Lower leg skin (tissue), 3 donors: ENCODE results near the gene VWA2.

Experiments
- POLR2A ChIP-seq, 2 donors: fragments of 450-650 bp; IDR thresholded peaks; one replicate each; pipeline ENCODE4 v1.6.1; 2016 to 2017; ENCODE audit warnings: antibody characterized with exemption in 2 of 2, mild to moderate bottlenecking in 1 of 2, moderate library complexity in 1 of 2
- TF ChIP-seq, protein P1 (sequence below), 3 donors: fragments of 450-650 bp; IDR thresholded peaks; one replicate each; pipeline ENCODE4 v1.5.1; 2016; ENCODE audit warnings: antibody characterized with exemption in 3 of 3, mild to moderate bottlenecking in 3 of 3, moderate library complexity in 2 of 3

DNA sequence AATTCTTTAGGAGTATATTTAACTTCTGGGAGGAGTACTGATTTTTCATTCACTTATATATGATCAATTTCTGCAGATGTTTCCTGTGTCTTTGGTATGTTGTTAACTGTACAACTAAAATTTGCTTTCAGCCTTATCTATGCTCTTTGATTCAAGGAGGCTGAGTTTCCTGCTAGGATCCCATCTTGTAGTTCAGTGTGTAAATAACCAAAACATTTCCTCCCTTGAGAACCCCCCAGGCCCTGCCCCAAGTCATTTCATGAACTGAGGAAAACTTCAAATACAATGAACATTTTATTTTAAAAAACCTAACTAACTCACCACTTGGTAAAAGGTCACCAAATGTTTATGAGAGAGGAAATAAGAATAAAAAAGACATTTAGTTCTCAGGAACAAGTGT, 55.5 kb downstream of the VWA2 start:
- TF ChIP-seq, protein P1, sequence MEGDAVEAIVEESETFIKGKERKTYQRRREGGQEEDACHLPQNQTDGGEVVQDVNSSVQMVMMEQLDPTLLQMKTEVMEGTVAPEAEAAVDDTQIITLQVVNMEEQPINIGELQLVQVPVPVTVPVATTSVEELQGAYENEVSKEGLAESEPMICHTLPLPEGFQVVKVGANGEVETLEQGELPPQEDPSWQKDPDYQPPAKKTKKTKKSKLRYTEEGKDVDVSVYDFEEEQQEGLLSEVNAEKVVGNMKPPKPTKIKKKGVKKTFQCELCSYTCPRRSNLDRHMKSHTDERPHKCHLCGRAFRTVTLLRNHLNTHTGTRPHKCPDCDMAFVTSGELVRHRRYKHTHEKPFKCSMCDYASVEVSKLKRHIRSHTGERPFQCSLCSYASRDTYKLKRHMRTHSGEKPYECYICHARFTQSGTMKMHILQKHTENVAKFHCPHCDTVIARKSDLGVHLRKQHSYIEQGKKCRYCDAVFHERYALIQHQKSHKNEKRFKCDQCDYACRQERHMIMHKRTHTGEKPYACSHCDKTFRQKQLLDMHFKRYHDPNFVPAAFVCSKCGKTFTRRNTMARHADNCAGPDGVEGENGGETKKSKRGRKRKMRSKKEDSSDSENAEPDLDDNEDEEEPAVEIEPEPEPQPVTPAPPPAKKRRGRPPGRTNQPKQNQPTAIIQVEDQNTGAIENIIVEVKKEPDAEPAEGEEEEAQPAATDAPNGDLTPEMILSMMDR (IDR thresholded peaks at IDR 0.05), result no peak
- no peak for TF ChIP-seq POLR2A (IDR thresholded peaks at IDR 0.05)
